Right atrium auricular region (tissue), 2 donors: ENCODE measurements around the gene MLYCD. TPM values are rescaled to one million over a fixed set of nuclear protein-coding genes. Genes with fewer than 3 reads are reported as not detected.

Experiments
- DNase-seq: peaks from one replicate; pipeline ENCODE4 v3.0.0-alpha.2; 2019; ENCODE audit warnings: low spot score
- H3K27ac ChIP-seq, 2 donors: fragments of 200-600 bp; sonication (generic); 1 replicate in 1 of 2; 2 replicates in 1 of 2; pipeline ENCODE4 v1.5.1; 2016 to 2019
- H3K27me3 ChIP-seq, 2 donors: fragments of 200-600 bp; sonication (generic); one replicate each; pipeline versions ENCODE4 v1.5.1 to v1.6.0; 2017 to 2019
- H3K36me3 ChIP-seq: fragments of 200-600 bp; sonication (generic); one replicate; pipeline ENCODE4 v1.5.1; 2016
- H3K4me1 ChIP-seq, 2 donors: fragments of 200-600 bp; sonication (generic); one replicate each; pipeline versions ENCODE4 v1.5.1 to v1.6.0; 2017 to 2019
- H3K4me3 ChIP-seq, 2 donors: fragments of 200-600 bp; sonication (generic); 1 replicate in 1 of 2; 2 replicates in 1 of 2; pipeline ENCODE4 v1.5.1; 2017 to 2019; ENCODE audit warnings: mild to moderate bottlenecking in 1 of 2, moderate library complexity in 1 of 2
- H3K9me3 ChIP-seq, 2 donors: fragments of 200-600 bp; sonication (generic); one replicate each; pipeline ENCODE4 v1.5.1; 2019
- total RNA-seq, 2 donors: library from RNA; depleted of rRNA; stranded (reverse); fragments of >200 nt; gene quantifications; one replicate each; pipeline ENCODE4 v1.1.0, GENCODE V29; 2016
- TF ChIP-seq, protein P1 (sequence below), 2 donors: fragments of 200-600 bp; sonication (generic); IDR thresholded peaks; one replicate each; pipeline ENCODE4 v1.5.1; 2019; ENCODE audit warnings: antibody characterized with exemption in 2 of 2

The MLYCD gene
- total RNA-seq, 2 donors from 2014 or later, result 22.0 to 37.0 TPM

DNA sequence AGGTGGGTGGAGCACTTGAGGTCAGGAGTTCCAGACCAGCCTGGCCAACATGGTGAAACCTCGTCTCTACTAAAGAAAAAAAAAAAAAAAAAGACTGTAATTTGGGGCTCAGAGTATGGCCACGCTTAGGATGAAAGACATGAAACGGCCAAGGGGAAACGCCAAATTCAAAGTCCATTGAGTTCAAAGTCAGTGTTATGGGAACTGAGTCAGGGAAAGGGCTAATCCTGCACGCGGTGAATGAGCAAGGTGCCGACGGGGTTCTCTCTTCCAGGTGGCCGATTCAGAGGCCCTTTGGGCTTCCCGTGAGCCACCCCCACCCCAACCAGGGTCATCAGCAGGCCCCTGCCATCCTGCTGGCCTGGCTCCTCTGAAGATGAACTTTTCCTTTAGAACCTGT, 46.7 kb downstream of the MLYCD start:
- no peak for DNase-seq
- no peaks in the 10 kb centered on the region for H3K27me3 ChIP-seq
- no peaks in the 10 kb centered on the region for H3K36me3 ChIP-seq
- no peak overlapping the region for H3K4me3 ChIP-seq
- no peaks in the 10 kb centered on the region for H3K9me3 ChIP-seq
- no peak overlapping the region for H3K27ac ChIP-seq
- TF ChIP-seq, protein P1, sequence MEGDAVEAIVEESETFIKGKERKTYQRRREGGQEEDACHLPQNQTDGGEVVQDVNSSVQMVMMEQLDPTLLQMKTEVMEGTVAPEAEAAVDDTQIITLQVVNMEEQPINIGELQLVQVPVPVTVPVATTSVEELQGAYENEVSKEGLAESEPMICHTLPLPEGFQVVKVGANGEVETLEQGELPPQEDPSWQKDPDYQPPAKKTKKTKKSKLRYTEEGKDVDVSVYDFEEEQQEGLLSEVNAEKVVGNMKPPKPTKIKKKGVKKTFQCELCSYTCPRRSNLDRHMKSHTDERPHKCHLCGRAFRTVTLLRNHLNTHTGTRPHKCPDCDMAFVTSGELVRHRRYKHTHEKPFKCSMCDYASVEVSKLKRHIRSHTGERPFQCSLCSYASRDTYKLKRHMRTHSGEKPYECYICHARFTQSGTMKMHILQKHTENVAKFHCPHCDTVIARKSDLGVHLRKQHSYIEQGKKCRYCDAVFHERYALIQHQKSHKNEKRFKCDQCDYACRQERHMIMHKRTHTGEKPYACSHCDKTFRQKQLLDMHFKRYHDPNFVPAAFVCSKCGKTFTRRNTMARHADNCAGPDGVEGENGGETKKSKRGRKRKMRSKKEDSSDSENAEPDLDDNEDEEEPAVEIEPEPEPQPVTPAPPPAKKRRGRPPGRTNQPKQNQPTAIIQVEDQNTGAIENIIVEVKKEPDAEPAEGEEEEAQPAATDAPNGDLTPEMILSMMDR (IDR thresholded peaks at IDR 0.05), result no peak
- H3K4me1 ChIP-seq, result no peaks in the 10 kb centered on the region

DNA sequence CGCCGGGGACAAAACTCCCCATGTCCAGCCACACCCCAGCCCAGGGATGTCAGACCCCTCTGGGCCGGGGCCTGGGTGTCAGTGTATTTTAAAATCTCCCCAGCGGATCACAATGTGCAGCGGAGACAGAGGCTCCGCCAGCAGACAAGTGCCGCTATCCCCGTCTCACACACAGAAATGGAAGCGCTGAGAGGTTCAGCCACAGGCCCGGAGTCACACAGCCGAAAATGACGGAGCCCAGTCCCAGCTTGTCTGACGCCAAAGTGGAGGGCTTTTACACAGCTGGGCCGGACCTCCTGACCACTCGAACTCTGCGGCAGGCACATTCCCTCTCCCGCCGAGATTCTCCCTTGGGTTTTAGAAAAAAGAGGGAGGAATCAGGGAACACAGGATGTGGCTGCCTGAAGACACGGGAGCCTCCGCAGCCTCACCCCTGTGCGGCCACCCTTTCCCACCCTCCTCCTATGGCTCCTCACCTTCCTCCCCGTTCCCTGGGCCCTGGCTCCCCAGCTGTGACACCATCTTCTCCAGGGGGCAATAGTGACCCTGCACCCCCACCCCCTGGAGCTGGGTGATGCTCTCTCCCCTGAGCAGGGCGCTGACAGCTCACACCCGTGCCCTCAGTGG, 47.4 kb downstream of the MLYCD start:
- Histone ChIP-seq H3K27ac (no peak overlapping the region), H3K4me3 (no peak overlapping the region), H3K4me1 (no peaks in the 10 kb centered on the region), H3K36me3 (no peaks in the 10 kb centered on the region), H3K9me3 (no peaks in the 10 kb centered on the region), H3K27me3 (no peaks in the 10 kb centered on the region)
- no peak for DNase-seq
- TF ChIP-seq, protein P1 (IDR thresholded peaks at IDR 0.05), result no peak

DNA sequence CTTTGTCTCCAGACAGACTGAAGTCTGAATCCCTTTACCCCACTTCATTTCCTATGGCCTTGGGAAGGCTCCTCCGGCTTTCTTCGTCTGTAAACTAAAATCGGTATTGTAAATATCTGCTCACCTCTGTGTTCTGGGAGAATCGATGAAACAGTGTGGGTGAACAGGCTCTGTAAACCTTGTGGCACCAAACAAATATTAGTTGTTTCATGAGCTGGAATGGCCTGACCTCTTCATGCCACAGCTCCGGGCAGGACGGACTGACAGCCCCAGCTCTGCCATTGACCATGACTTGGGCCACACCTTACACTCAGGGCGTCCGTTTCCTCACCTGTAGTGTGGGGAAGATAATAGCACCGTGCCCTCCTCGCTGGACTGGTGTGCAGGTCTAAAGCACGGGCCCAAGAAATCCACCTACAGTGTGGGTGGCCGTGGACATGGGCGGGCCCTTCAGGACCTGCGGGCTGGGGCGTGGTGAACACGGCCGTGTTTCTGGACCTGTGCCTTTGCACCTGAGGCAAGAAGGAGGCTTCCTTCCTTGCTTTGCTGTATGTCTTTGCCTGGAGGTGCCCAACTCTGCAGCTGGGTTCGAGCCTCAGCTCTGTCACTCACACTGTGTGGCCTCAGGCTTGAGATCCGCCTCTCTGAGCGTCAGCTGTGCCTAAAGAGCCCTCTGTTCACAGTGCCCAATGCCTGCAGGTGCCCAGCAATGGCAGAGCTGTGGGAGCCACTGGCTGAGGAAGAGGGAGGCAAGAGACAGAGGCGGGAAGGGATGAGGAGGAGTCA, 48.1 kb downstream of the MLYCD start:
- no peak for DNase-seq

DNA sequence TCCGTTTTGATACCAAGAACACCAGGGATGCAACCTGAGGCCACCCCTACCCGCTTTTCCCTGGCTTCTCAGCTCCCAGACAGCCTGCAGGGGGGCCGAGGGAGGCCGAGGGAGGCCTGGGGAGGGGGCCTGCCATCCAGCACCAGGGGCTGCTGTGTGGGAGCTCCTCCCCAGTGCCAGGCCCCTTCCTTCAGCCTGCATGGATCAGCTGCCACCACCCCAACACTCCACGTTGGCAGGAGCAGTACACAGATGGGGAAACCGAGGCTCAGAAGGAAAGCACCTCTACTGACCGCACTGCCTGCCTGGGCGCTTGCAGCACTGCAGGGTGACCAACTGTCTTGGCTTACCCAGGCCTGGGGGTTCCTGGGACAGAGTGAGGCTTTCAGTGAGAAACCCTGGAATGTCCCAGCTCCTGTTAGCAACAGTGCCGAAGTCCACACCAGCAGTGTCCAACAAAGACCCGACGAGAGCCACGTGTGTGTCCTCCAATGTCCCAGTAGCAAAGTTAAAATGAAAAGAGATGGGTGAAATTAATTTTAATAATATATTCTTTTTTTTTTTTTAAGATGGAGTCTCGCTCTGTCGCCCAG, 48.8 kb downstream of the MLYCD start:
- no peak for DNase-seq
- H3K27me3 ChIP-seq, result no peaks in the 10 kb centered on the region

More for the DNA sequence above, 48.1 kb downstream of the MLYCD start:
- Histone ChIP-seq H3K36me3 (no peaks in the 10 kb centered on the region), H3K4me1 (no peaks in the 10 kb centered on the region), H3K27me3 (no peaks in the 10 kb centered on the region), H3K4me3 (no peak overlapping the region), H3K27ac (no peak overlapping the region), H3K9me3 (no peaks in the 10 kb centered on the region)
- TF ChIP-seq, protein P1 (IDR thresholded peaks at IDR 0.05), result no peak

DNA sequence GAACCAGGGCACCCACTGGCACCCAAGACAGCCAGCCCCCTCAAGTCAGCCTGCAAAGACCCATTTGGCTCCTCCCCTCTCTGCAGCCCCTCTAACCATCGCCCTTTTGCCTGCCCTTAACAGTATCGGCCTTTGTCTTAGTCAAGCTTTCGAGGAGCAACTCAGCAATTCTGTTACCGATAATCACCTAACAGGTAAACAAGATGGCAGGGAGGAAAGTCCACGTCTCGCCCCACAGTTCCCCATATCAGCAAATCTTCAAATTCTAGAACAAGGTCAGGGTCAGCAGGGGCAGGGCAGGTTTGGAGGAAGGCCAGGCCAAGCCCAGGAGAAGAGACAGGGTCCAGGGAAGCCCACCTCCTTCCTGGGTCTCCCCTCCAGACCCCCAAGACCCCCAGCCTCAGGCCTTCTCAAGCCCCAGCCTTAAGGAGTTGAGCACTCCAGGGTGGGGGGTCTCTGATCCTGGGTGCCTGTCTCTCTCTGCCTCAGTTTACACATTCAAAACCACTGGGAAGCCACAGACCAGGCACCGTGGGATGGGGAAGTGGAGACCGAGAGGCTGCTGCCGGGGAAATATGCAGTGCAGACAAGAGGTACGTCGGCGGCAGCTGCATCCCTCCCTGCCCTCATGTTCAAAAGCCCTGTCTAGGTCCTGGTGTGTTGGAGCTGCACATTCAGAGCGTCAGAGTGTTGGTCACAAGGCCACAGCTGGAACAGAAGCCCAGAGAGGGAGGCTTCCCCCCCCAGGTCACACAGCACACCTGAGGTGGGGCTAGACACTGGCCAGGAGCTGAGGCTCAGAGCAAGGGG, 50.2 kb downstream of the MLYCD start:
- H3K4me1 ChIP-seq, result peaks cover 0 to 21% of the 10 kb centered on the region in 2 donors
- TF ChIP-seq, protein P1 (IDR thresholded peaks at IDR 0.05), result no peak
- no peaks in the 10 kb centered on the region for H3K9me3 ChIP-seq
- H3K36me3 ChIP-seq, result no peaks in the 10 kb centered on the region
- no peak overlapping the region for H3K4me3 ChIP-seq
- DNase-seq, result no peak
- no peak overlapping the region for H3K27ac ChIP-seq
- H3K27me3 ChIP-seq, result no peaks in the 10 kb centered on the region

More for the DNA sequence above, 48.8 kb downstream of the MLYCD start:
- no peaks in the 10 kb centered on the region for H3K9me3 ChIP-seq
- TF ChIP-seq, protein P1 (IDR thresholded peaks at IDR 0.05), result no peak
- no peaks in the 10 kb centered on the region for H3K36me3 ChIP-seq
- no peak overlapping the region for H3K27ac ChIP-seq
- H3K4me3 ChIP-seq, result no peak overlapping the region
- H3K4me1 ChIP-seq, result peaks cover 0 to 7% of the 10 kb centered on the region in 2 donors
